HepG2 (cell line): ENCODE measurements around the gene ZNF507. TPM values are rescaled to one million over a fixed set of nuclear protein-coding genes. Genes with fewer than 3 reads are reported as not detected.

Source experiments
- ARNTL ChIP-seq: sonication (generic); formaldehyde crosslinking; IDR thresholded peaks from 2 replicates; pipeline ENCODE4 v1.4.0; 2020; ENCODE audit warnings: mild to moderate bottlenecking, missing genetic modification reagents
- ASH2L ChIP-seq: fragments of 300-600, 200-600 bp; sonication (generic); IDR thresholded peaks from 2 replicates; pipeline ENCODE4 v1.7.0; 2017; ENCODE audit warnings: low read depth, mild to moderate bottlenecking, moderate library complexity, mixed read lengths, low read length; ENCODE audit not compliant: insufficient read length
- DNMT3B ChIP-seq: conservative IDR thresholded peaks from 2 replicates; pipeline ENCODE4 v1.6.1; 2016; ENCODE audit warnings: missing biosample characterization, control low read depth
- HNRNPH1 ChIP-seq: fragments of 200-400 bp; formaldehyde crosslinking; optimal IDR thresholded peaks from 2 replicates; pipeline ENCODE3; 2017; ENCODE audit warnings: mild to moderate bottlenecking, low read depth, low read length
- MED1 ChIP-seq: sonication (generic); formaldehyde crosslinking; IDR thresholded peaks from 2 replicates; pipeline ENCODE4 v1.4.0; 2020; ENCODE audit warnings: missing genetic modification reagents
- MEF2D ChIP-seq: sonication (generic); formaldehyde crosslinking; IDR thresholded peaks from 2 replicates; pipeline ENCODE4 v1.5.1; 2020; ENCODE audit warnings: mild to moderate bottlenecking, missing genetic modification reagents
- NR2F2 ChIP-seq: IDR thresholded peaks from 2 replicates; pipeline ENCODE4 v1.6.1; 2012; ENCODE audit warnings: low read depth, inconsistent platforms, borderline replicate concordance
- SRSF4 ChIP-seq: fragments of 200-400 bp; formaldehyde crosslinking; IDR thresholded peaks from one replicate; pipeline ENCODE4 v1.6.1; 2018; ENCODE audit warnings: mild to moderate bottlenecking, low read depth, low read length, moderate library complexity; ENCODE audit not compliant: poor library complexity, severe bottlenecking
- TEAD2 ChIP-seq: sonication (generic); formaldehyde crosslinking; IDR thresholded peaks from 2 replicates; pipeline ENCODE4 v1.9.0; 2021; ENCODE audit warnings: missing genetic modification reagents
- ZBTB7B ChIP-seq: sonication (generic); formaldehyde crosslinking; IDR thresholded peaks from 2 replicates; pipeline ENCODE4 v1.4.0; 2020; ENCODE audit warnings: missing genetic modification reagents
- ZFP62 ChIP-seq: sonication (generic); formaldehyde crosslinking; IDR thresholded peaks from 2 replicates; pipeline ENCODE4 v1.4.0; 2020; ENCODE audit warnings: missing genetic modification reagents
- ZNF10 ChIP-seq: sonication (generic); formaldehyde crosslinking; IDR thresholded peaks from 2 replicates; pipeline ENCODE4 v1.4.0; 2020; ENCODE audit warnings: mild to moderate bottlenecking, low read depth, missing genetic modification reagents, borderline replicate concordance
- ZNF687 ChIP-seq: sonication (generic); formaldehyde crosslinking; IDR thresholded peaks from 2 replicates; pipeline ENCODE4 v1.5.1; 2020; ENCODE audit warnings: mild to moderate bottlenecking, missing genetic modification reagents, moderate library complexity
- ZNF781 ChIP-seq: sonication (generic); formaldehyde crosslinking; IDR thresholded peaks from 2 replicates; pipeline ENCODE4 v1.5.1; 2020; ENCODE audit warnings: borderline replicate concordance, mild to moderate bottlenecking, missing genetic modification reagents; ENCODE audit errors: not compliant biosample characterization
- polyA plus RNA-seq, 8 experiments: library from polyadenylated mRNA; depleted of rRNA in 3 of 8; stranded (reverse) in 7 of 8; unstranded in 1 of 8; fragments of >200 nt; fragmentation: Illumina TruSeq in 4 of 8; extraction: Trizol in 4 of 8; gene quantifications; 2 replicates each; pipeline versions ENCODE4 v1.2.1 to v1.2.3, GENCODE V29; 2011 to 2016; ENCODE audit warnings: low read depth in 4 of 8, missing spikeins in 1 of 8, mixed read lengths in 1 of 8; ENCODE audit not compliant: insufficient read depth in 1 of 8
- total RNA-seq, 5 experiments: library from RNA; depleted of rRNA; stranded (reverse); fragments of >200 nt; fragmentation: Illumina TruSeq; extraction: Trizol; gene quantifications; 2 replicates each; pipeline ENCODE4 v1.2.3, GENCODE V29; 2016; ENCODE audit warnings: low read depth in 1 of 5
- TF ChIP-seq, protein P1 (sequence below), 2 experiments: IDR thresholded peaks; 2 replicates each; pipeline ENCODE4 v1.6.1; 2011 to 2012; ENCODE audit warnings: low read length in 2 of 2, borderline replicate concordance in 1 of 2, low read depth in 1 of 2, mild to moderate bottlenecking in 1 of 2, moderate library complexity in 1 of 2
- TF ChIP-seq, protein P2 (sequence below): sonication (generic); formaldehyde crosslinking; IDR thresholded peaks from 2 replicates; pipeline ENCODE4 v1.4.0; 2020; ENCODE audit warnings: missing genetic modification reagents, borderline replicate concordance

Gene ZNF507
- total and polyA plus RNA-seq, 2 of the 13 experiments (the other 11 are each of a cell fraction or from before 2014, with no cell fraction given) = 7.3 to 10.9 TPM

DNA sequence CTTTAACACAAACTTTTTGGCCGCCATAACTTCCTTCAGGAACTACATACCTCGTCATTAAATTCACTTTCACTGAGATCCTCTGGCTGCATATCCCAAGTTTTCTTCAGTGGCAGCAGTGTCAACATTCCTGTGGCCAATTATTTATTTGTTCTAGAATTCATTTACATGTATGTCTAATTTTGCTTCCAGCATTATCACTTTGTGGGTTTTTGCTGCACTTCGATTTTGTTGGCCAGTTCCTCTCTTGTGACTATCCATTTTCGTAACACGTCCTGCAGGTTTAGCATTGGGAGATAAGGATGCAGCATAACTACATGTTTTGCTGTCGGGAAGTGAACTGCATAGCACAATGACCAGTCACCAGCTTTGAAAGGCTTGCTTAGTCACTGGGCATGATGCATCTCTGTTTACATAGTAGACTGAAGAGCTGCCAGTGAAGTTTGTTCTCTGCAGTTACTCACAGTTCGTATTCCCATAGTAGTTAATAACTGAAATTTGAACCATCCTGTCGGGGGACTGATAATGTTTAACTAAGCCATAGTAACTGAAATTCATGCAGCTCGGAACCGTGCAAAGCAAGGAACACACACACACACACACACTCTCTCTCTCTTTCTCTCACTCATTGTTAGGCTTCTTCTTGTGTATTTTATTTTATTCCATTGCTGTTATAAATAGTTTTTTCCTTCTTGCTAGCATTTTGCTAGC lies 28.3 kb downstream of the ZNF507 start (continued):
- TF ChIP-seq ASH2L = peak; percentile 73
- no peak for TF ChIP-seq ZFP62 (CRISPR knock-in tag)
- TF ChIP-seq ARNTL (CRISPR knock-in tag) = peak; percentile 65
- TF ChIP-seq MED1 (CRISPR knock-in tag) = peak; percentile 90
- no peak for TF ChIP-seq DNMT3B (CRISPR knock-in tag)
- TF ChIP-seq HNRNPH1 = no peak
- TF ChIP-seq ZNF781 (CRISPR knock-in tag) = no peak
- TF ChIP-seq, protein P1, sequence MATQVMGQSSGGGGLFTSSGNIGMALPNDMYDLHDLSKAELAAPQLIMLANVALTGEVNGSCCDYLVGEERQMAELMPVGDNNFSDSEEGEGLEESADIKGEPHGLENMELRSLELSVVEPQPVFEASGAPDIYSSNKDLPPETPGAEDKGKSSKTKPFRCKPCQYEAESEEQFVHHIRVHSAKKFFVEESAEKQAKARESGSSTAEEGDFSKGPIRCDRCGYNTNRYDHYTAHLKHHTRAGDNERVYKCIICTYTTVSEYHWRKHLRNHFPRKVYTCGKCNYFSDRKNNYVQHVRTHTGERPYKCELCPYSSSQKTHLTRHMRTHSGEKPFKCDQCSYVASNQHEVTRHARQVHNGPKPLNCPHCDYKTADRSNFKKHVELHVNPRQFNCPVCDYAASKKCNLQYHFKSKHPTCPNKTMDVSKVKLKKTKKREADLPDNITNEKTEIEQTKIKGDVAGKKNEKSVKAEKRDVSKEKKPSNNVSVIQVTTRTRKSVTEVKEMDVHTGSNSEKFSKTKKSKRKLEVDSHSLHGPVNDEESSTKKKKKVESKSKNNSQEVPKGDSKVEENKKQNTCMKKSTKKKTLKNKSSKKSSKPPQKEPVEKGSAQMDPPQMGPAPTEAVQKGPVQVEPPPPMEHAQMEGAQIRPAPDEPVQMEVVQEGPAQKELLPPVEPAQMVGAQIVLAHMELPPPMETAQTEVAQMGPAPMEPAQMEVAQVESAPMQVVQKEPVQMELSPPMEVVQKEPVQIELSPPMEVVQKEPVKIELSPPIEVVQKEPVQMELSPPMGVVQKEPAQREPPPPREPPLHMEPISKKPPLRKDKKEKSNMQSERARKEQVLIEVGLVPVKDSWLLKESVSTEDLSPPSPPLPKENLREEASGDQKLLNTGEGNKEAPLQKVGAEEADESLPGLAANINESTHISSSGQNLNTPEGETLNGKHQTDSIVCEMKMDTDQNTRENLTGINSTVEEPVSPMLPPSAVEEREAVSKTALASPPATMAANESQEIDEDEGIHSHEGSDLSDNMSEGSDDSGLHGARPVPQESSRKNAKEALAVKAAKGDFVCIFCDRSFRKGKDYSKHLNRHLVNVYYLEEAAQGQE (IDR thresholded peaks at IDR 0.05; ENCODE audit: borderline replicate concordance in 1 of 2, low read depth in 1 of 2, low read length in 2 of 2) = peak in 1 of 2 experiments; percentile 36; a peak in 1 of 4 replicates
- TF ChIP-seq SRSF4 = no peak
- no peak for TF ChIP-seq TEAD2 (CRISPR knock-in tag)
- 0 out of 2 replicates have a peak, but pooled peaks have one; percentile 32 for TF ChIP-seq NR2F2
- peak; percentile 46; the same call in 1 of the 2 replicates for TF ChIP-seq ZBTB7B
- peak; percentile 53 for TF ChIP-seq MEF2D (CRISPR knock-in tag)
- TF ChIP-seq ZNF10 (CRISPR knock-in tag) = no peak
- TF ChIP-seq ZNF687 (CRISPR knock-in tag) = no peak
- TF ChIP-seq, protein P2, sequence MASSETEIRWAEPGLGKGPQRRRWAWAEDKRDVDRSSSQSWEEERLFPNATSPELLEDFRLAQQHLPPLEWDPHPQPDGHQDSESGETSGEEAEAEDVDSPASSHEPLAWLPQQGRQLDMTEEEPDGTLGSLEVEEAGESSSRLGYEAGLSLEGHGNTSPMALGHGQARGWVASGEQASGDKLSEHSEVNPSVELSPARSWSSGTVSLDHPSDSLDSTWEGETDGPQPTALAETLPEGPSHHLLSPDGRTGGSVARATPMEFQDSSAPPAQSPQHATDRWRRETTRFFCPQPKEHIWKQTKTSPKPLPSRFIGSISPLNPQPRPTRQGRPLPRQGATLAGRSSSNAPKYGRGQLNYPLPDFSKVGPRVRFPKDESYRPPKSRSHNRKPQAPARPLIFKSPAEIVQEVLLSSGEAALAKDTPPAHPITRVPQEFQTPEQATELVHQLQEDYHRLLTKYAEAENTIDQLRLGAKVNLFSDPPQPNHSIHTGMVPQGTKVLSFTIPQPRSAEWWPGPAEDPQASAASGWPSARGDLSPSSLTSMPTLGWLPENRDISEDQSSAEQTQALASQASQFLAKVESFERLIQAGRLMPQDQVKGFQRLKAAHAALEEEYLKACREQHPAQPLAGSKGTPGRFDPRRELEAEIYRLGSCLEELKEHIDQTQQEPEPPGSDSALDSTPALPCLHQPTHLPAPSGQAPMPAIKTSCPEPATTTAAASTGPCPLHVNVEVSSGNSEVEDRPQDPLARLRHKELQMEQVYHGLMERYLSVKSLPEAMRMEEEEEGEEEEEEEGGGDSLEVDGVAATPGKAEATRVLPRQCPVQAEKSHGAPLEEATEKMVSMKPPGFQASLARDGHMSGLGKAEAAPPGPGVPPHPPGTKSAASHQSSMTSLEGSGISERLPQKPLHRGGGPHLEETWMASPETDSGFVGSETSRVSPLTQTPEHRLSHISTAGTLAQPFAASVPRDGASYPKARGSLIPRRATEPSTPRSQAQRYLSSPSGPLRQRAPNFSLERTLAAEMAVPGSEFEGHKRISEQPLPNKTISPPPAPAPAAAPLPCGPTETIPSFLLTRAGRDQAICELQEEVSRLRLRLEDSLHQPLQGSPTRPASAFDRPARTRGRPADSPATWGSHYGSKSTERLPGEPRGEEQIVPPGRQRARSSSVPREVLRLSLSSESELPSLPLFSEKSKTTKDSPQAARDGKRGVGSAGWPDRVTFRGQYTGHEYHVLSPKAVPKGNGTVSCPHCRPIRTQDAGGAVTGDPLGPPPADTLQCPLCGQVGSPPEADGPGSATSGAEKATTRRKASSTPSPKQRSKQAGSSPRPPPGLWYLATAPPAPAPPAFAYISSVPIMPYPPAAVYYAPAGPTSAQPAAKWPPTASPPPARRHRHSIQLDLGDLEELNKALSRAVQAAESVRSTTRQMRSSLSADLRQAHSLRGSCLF (CRISPR knock-in tag) = no peak
